Endothelial cell of umbilical vein (primary cell): ENCODE results near the gene RBM20. TPM values are rescaled to one million over a fixed set of nuclear protein-coding genes. Genes with fewer than 3 reads are reported as not detected.

Experiments
- BruUV-seq: library from RNA; stranded (reverse); fragments of 400-500 nt; replicated peaks from 2 replicates; lab custom pipeline; 2021; lab: Mats Ljungman, UMichigan
- CTCF ChIA-PET: fragments of 300-600, 350-600 bp; sonication (Branson Sonifier 250); formaldehyde crosslinking; loops from one replicate; lab custom pipeline; 2021; ENCODE audit warnings: antibody characterized with exemption, inconsistent platforms; lab: Charles Lee
- POLR2A ChIA-PET: fragments of 300-600, 350-600 bp; sonication (Branson Sonifier 250); formaldehyde crosslinking; loops from one replicate; lab custom pipeline; 2021; ENCODE audit warnings: antibody characterized with exemption, inconsistent platforms; lab: Charles Lee
- DNase-seq: peaks from one replicate; pipeline ENCODE4 v3.0.0-alpha.2; 2011; ENCODE audit warnings: low read depth, low spot score
- FAIRE-seq: peaks from 2 replicates; lab custom pipeline; 2011; peaks lifted over from hg19 to GRCh38; lab: Jason Lieb, UNC
- H2AFZ ChIP-seq: 2 replicates; pipeline ENCODE4 v1.6.0; 2012; ENCODE audit warnings: low read depth, low read length, control low read depth, inconsistent platforms
- H3K27ac ChIP-seq: 2 replicates; pipeline ENCODE4 v1.5.1; 2011; ENCODE audit warnings: low read depth, mild to moderate bottlenecking, control low read depth, low read length, moderate library complexity; ENCODE audit not compliant: insufficient read depth
- H3K27me3 ChIP-seq, 2 experiments: 2 replicates each; pipeline versions ENCODE4 v1.6.0 to v1.6.1; 2011; ENCODE audit warnings: low read length in 2 of 2, mixed read lengths in 1 of 2; ENCODE audit not compliant: control insufficient read depth in 2 of 2, insufficient read depth in 2 of 2
- H3K36me3 ChIP-seq, 2 experiments: 2 replicates in 1 of 2; 3 replicates in 1 of 2; pipeline ENCODE4 v1.5.1; 2011; ENCODE audit warnings: low read length in 2 of 2, mild to moderate bottlenecking in 1 of 2, moderate library complexity in 1 of 2; ENCODE audit not compliant: control insufficient read depth in 2 of 2, insufficient read depth in 2 of 2; ENCODE audit errors: extremely low read depth in 1 of 2
- H3K4me1 ChIP-seq: 3 replicates; pipeline ENCODE4 v1.5.1; 2011; ENCODE audit warnings: mild to moderate bottlenecking, low read length; ENCODE audit not compliant: control insufficient read depth, insufficient read depth; ENCODE audit errors: extremely low read depth
- H3K4me2 ChIP-seq: 2 replicates; pipeline ENCODE4 v1.6.1; 2011; ENCODE audit warnings: low read length, control low read depth, mixed read lengths; ENCODE audit not compliant: insufficient read depth
- H3K4me3 ChIP-seq, 3 experiments: fragments of 200-600 bp in 1 of 3; sonication (generic), shearing (Covaris generic) in 1 of 3; replicated peaks in 1 of 3; 2 replicates each; pipeline ENCODE4 v1.5.1; 2011 to 2016; ENCODE audit warnings: control low read depth in 3 of 3, low read length in 3 of 3, mild to moderate bottlenecking in 2 of 3, inconsistent platforms in 1 of 3, low read depth in 1 of 3, moderate library complexity in 1 of 3; ENCODE audit not compliant: insufficient read depth in 1 of 3
- H3K79me2 ChIP-seq: 2 replicates; pipeline ENCODE4 v1.6.0; 2012; ENCODE audit warnings: low read length, inconsistent platforms; ENCODE audit not compliant: control insufficient read depth, insufficient read depth
- H3K9ac ChIP-seq: replicated peaks from 2 replicates; pipeline ENCODE3; 2011; ENCODE audit warnings: low read length, control low read depth; ENCODE audit not compliant: insufficient read depth; ENCODE audit errors: extremely low read depth
- H3K9me1 ChIP-seq: replicated peaks from 3 replicates; pipeline ENCODE4 v1.6.0; 2011; ENCODE audit warnings: mild to moderate bottlenecking, low read length; ENCODE audit not compliant: control insufficient read depth, insufficient read depth; ENCODE audit errors: extremely low read depth
- H3K9me3 ChIP-seq: replicated peaks from 2 replicates; pipeline ENCODE4 v1.5.1; 2012; ENCODE audit warnings: low read length, inconsistent platforms; ENCODE audit not compliant: control insufficient read depth, insufficient read depth
- H4K20me1 ChIP-seq: replicated peaks from 2 replicates; pipeline ENCODE3; 2011; ENCODE audit warnings: mild to moderate bottlenecking, low read length; ENCODE audit not compliant: control insufficient read depth, insufficient read depth; ENCODE audit errors: extremely low read depth
- EZH2 ChIP-seq: IDR thresholded peaks from 2 replicates; pipeline ENCODE4 v1.6.1; 2012; ENCODE audit warnings: borderline replicate concordance, low read depth, mild to moderate bottlenecking, moderate library complexity, low read length, inconsistent platforms; ENCODE audit not compliant: severe bottlenecking
- FOS ChIP-seq: IDR thresholded peaks from 2 replicates; pipeline ENCODE4 v1.6.1; 2011; ENCODE audit warnings: mild to moderate bottlenecking, low read length, moderate library complexity, borderline replicate concordance; ENCODE audit not compliant: insufficient read depth
- GATA2 ChIP-seq: IDR thresholded peaks from 2 replicates; pipeline ENCODE4 v1.7.0; 2011; ENCODE audit warnings: low read depth, mild to moderate bottlenecking, moderate library complexity, mixed read lengths, low read length; ENCODE audit not compliant: insufficient read length, insufficient read depth
- JUN ChIP-seq: IDR thresholded peaks from 2 replicates; pipeline ENCODE4 v1.6.1; 2011; ENCODE audit warnings: borderline replicate concordance, low read depth; ENCODE audit not compliant: insufficient read length, insufficient read depth
- MYC ChIP-seq: IDR thresholded peaks from one replicate; pipeline ENCODE4 v1.6.1; 2011; ENCODE audit warnings: mild to moderate bottlenecking, low read depth, low read length
- POLR2A ChIP-seq: IDR thresholded peaks from 2 replicates; pipeline ENCODE4 v1.6.1; 2012; ENCODE audit warnings: low read depth, mild to moderate bottlenecking, control low read depth, low read length
- POLR2AphosphoS5 ChIP-seq: IDR thresholded peaks from 2 replicates; pipeline ENCODE4 v1.6.1; 2012; ENCODE audit warnings: low read depth, mild to moderate bottlenecking, control low read depth, low read length, moderate library complexity; ENCODE audit not compliant: insufficient read depth
- dilution Hi-C: fragments of 300-500 bp; cut with MboI; formaldehyde crosslinking; loops from one replicate; pipeline ENCODE4 v1.15.0; 2019; ENCODE audit warnings: low sequenced_read_pairs; ENCODE audit not compliant: extremely low pct_ligation_motif_present
- intact Hi-C: fragments of 100-400 bp; cut with micrococcal nuclease; formaldehyde crosslinking; loops from one replicate; pipeline ENCODE4 v1.10.0; 2022
- polyA plus RNA-seq, 4 experiments: library from polyadenylated mRNA; depleted of rRNA in 3 of 4; stranded (reverse) in 3 of 4; unstranded in 1 of 4; fragments of >200 nt; gene quantifications; 2 replicates each; pipeline versions ENCODE4 v1.2.1 to v1.2.3, GENCODE V29; 2011 to 2012; ENCODE audit warnings: missing spikeins in 1 of 4
- total RNA-seq: library from RNA; stranded (reverse); gene quantifications from 2 replicates; pipeline ENCODE4 v1.2.3, GENCODE V29; 2021
- TF ChIP-seq, protein P1 (sequence below): IDR thresholded peaks from 2 replicates; pipeline ENCODE4 v1.6.1; 2011; ENCODE audit not compliant: insufficient read depth, insufficient read length
- TF ChIP-seq, protein P2 (sequence below), 2 donors: IDR thresholded peaks; 1 replicate in 1 of 2; 2 replicates in 1 of 2; pipeline ENCODE4 v1.5.1; 2011; ENCODE audit warnings: low read length in 2 of 2, mild to moderate bottlenecking in 2 of 2, moderate library complexity in 2 of 2, control low read depth in 1 of 2, inconsistent platforms in 1 of 2, low read depth in 1 of 2; ENCODE audit not compliant: insufficient read depth in 1 of 2; ENCODE audit errors: extremely low read depth in 1 of 2

Gene RBM20
- total and polyA plus RNA-seq, 2 donors (not counting 3 experiments of a cell fraction or from before 2014, with no cell fraction given): 0.04 TPM; not detected in 1

DNA sequence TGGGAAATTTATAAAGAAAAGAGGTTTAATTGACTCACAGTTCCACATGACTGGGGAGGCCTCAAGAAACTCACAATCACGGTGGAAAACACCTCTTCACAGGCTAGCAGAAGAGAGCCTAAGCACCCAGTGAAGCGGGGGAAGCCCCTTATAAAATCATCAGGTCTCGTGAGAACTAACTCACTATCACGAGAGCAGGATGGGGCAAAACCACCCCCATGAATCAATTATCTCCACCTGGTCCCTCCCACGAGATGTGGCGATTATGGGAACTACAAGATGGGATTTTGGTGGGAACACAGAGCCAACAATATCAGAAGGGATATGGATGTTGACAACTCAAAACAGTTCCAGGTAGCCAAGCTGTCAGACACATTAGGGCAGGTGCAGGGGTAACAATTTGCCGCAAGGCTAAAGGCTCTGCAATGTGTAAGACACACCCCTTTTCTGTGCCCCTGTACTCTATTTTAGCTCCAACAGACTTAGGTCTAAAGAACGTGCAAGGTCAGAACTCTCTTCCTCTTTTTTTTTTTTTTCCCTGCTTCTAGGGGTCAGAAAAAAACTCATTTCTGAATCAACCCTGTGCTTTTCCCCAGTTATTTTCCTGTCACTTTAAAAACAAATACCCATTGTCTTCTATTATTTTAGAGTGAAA, 30.7 kb upstream of the RBM20 start:
- TF ChIP-seq JUN (no peak), POLR2AphosphoS5 (no peak), MYC (no peak), FOS (no peak), GATA2 (no peak), POLR2A (no peak), EZH2 (no peak)
- TF ChIP-seq, protein P1, sequence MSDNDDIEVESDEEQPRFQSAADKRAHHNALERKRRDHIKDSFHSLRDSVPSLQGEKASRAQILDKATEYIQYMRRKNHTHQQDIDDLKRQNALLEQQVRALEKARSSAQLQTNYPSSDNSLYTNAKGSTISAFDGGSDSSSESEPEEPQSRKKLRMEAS: no peak
- TF ChIP-seq, protein P2, sequence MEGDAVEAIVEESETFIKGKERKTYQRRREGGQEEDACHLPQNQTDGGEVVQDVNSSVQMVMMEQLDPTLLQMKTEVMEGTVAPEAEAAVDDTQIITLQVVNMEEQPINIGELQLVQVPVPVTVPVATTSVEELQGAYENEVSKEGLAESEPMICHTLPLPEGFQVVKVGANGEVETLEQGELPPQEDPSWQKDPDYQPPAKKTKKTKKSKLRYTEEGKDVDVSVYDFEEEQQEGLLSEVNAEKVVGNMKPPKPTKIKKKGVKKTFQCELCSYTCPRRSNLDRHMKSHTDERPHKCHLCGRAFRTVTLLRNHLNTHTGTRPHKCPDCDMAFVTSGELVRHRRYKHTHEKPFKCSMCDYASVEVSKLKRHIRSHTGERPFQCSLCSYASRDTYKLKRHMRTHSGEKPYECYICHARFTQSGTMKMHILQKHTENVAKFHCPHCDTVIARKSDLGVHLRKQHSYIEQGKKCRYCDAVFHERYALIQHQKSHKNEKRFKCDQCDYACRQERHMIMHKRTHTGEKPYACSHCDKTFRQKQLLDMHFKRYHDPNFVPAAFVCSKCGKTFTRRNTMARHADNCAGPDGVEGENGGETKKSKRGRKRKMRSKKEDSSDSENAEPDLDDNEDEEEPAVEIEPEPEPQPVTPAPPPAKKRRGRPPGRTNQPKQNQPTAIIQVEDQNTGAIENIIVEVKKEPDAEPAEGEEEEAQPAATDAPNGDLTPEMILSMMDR (IDR thresholded peaks at IDR 0.05; ENCODE audit: extremely low read depth in 1 of 2, insufficient read depth in 1 of 2, low read depth in 1 of 2, low read length in 2 of 2): no peak
- Histone ChIP-seq H3K9ac (no peak overlapping the region), H3K9me1 (no peaks in the 10 kb centered on the region), H3K27me3 (peaks cover 6 to 10% of the 10 kb centered on the region in 2 experiments), H3K4me3 (no peak overlapping the region), H3K4me2 (no peak overlapping the region), H3K79me2 (no peaks in the 10 kb centered on the region), H2AFZ (no peak overlapping the region), H3K36me3 (no peaks in the 10 kb centered on the region), H4K20me1 (no peaks in the 10 kb centered on the region), H3K9me3 (no peaks in the 10 kb centered on the region), H3K27ac (no peak overlapping the region), H3K4me1 (no peaks in the 10 kb centered on the region)
- intact Hi-C loops: loop anchor here (5.0 kb wide), 1 partner anchor 1524 kb away; no protein-coding TSS in a partner anchor
- ChIA-PET CTCF (interaction anchor here (1.7 to 4.2 kb wide), 3 partner anchors 58 to 1524 kb away, joined by 5 to 22 read pairs (median 18); no protein-coding TSS in a partner anchor), POLR2A (no interaction called here)
- DNase-seq (no peak), FAIRE-seq (no peak)
- no TSS peak for BruUV-seq
- dilution Hi-C loops: no loop called here
